HG03108 (cell line): Measurements from ENCODE around the gene STK38L.

Experiments used
- ATAC-seq: cut with Tn5 transposase; IDR thresholded peaks from one replicate; pipeline ENCODE4 v1.9.1; 2021; ENCODE audit warnings: moderate library complexity; ENCODE audit not compliant: unreplicated experiment

The STK38L gene

GRCh38 chr12:27343255-27344000 lies 99.3 kb downstream of the STK38L start:
- ATAC-seq, result no peak

GRCh38 chr12:27344246-27344645 lies 100.2 kb downstream of the STK38L start:
- no peak for ATAC-seq

- no peak for ATAC-seq
Measured at GRCh38 chr12:27344760-27345159, 100.7 kb downstream of the STK38L start.

GRCh38 chr12:27345376-27345775 lies 101.3 kb downstream of the STK38L start:
- ATAC-seq, result no peak

GRCh38 chr12:27347779-27348178 lies 103.7 kb downstream of the STK38L start:
- ATAC-seq, result no peak

- ATAC-seq, result no peak
Measured at GRCh38 chr12:27351476-27351875, 107.4 kb downstream of the STK38L start.

- ATAC-seq, result no peak
Measured at GRCh38 chr12:27355486-27355885, 111.4 kb downstream of the STK38L start.

- ATAC-seq, result no peak
Measured at GRCh38 chr12:27355979-27356378, 111.9 kb downstream of the STK38L start.

GRCh38 chr12:27359578-27360340 lies 115.7 kb downstream of the STK38L start:
- no peak for ATAC-seq

- no peak for ATAC-seq
Measured at GRCh38 chr12:27361372-27361771, 117.3 kb downstream of the STK38L start.

- no peak for ATAC-seq
Measured at GRCh38 chr12:27366621-27367020, 122.5 kb downstream of the STK38L start.

- no peak for ATAC-seq
Measured at GRCh38 chr12:27367078-27367477, 123.0 kb downstream of the STK38L start.
